Neuron (in vitro differentiated cells): ENCODE results near the gene CDHR1.
A peak's percentile ranks its signal among the peaks of the same experiment; 100 is the strongest.
"Not testable (repeated sequence)": the region's sequence is repeated elsewhere in the genome, so short reads cannot be mapped to it uniquely, and the experiment has no call there.

Experiments used
- H2AFZ ChIP-seq: one replicate; pipeline ENCODE4 v1.6.1; 2013; ENCODE audit warnings: low read depth, mild to moderate bottlenecking, inconsistent platforms, low read length, moderate library complexity
- H3K27me3 ChIP-seq: one replicate; pipeline ENCODE4 v1.6.1; 2013; ENCODE audit warnings: low read length; ENCODE audit not compliant: insufficient read depth
- H3K36me3 ChIP-seq: one replicate; pipeline ENCODE4 v1.6.1; 2013; ENCODE audit warnings: low read length; ENCODE audit not compliant: insufficient read depth
- H3K4me1 ChIP-seq: one replicate; pipeline ENCODE4 v1.6.1; 2013; ENCODE audit warnings: low read length; ENCODE audit not compliant: insufficient read depth
- H3K4me3 ChIP-seq: 2 replicates; pipeline ENCODE4 v1.5.1; 2013; ENCODE audit warnings: mild to moderate bottlenecking, low read length, moderate library complexity
- H3K9me3 ChIP-seq: one replicate; pipeline ENCODE4 v1.6.1; 2013; ENCODE audit warnings: low read length

The CDHR1 gene

DNA sequence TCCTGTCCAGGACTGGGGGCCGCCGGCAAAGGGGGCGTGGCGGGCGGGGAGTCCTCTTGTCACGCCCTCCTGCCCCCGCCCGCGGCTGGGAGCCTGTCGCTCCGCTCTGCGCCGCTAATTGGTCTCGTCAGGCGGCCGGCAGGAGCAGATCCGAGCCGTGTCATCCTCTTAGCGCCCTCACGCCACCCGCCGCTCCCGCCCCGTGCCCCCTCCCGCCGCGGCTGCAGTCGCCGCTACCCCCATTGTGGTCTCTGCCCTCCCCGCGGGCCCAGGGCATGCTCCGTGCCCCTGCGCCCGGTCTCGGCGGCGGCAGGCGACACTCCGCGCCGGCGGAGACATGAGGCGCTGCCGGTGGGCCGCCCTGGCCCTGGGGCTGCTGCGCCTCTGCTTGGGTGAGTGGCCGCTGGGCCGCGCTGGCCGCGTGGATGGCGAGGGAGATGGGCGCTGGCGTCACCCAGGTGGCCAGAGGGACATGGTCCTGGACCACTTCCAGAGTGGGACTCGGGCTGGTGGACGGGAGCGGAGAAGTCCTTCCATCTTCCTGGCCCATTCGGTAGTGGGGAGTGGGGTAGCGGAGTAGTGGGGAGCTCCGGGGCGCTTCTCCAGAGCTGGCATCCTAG is at the start of gene CDHR1:
Gene CDHR1, plus strand, starts transcription at position 114 of the 620 bp plus-strand sequence. Its CDS starts 224 bp downstream, at position 338.
- Histone ChIP-seq H2AFZ (peak within 1 kb of the TSS; percentile 69), H3K9me3 (no peaks in the 10 kb centered on the region), H3K4me1 (peaks cover 9% of the 10 kb centered on the region), H3K4me3 (peak within 1 kb of the TSS; percentile 30), H3K36me3 (no peaks in the 10 kb centered on the region), H3K27me3 (peaks cover 62% of the 10 kb centered on the region)

DNA sequence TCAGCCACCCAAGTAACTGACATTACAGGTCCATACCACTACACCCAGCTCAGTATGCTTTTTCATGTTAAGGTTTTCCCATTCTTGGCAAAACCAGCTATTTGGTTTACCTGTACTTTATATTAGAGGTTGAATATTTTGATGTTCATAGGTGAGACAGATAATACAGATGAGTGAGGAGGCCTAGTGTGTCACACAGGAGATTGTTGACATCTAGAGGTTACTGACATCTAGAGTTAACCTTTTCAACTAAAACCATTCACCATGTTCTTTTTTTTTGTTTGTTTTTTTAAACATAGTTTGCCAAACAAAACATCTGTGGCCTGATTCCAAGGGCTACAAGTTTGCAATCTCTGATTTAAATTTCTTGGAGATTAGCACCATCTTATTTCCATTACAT is 47.0 kb upstream of the CDHR1 start:
- no peaks in the 10 kb centered on the region for H3K4me1 ChIP-seq
- H3K36me3 ChIP-seq, result peaks cover 86% of the 10 kb centered on the region

DNA sequence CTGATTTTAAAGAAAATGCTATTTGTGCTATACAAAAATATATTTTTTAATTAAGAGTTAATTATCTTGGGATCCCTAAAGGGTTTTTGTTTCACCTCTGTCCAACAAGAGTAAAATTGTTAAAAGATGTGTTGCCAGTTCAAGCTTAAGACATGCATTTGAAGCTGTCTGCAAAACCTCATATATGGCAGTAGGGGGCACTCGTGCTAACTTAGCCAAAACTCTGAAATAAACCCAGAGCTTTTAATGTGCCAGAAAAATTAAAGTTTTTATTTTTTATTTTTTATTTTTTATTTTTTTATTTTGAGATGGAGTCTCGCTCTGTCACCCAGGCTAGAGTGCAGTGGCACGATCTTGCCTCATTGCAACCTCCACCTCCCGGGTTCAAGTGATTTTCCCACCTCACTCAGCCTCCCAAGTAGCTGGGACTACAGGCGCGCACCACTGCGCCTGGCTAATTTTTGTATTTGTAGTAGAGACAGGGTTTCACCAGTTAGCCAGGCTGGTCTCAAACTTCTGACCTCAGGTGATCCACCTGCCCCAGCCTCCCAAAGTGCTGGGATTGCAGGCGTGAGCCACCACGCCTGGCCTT is 46.2 kb upstream of the CDHR1 start:
- not testable (repeated sequence) for H3K4me3 ChIP-seq, H3K4me1 ChIP-seq, H3K9me3 ChIP-seq, H3K27me3 ChIP-seq, H2AFZ ChIP-seq
- peaks cover 86% of the 10 kb centered on the region for H3K36me3 ChIP-seq

More for the DNA sequence above, 47.0 kb upstream of the CDHR1 start:
- Histone ChIP-seq H3K4me3 (no peak overlapping the region), H3K9me3 (no peaks in the 10 kb centered on the region), H3K27me3 (no peaks in the 10 kb centered on the region), H2AFZ (no peak overlapping the region)

DNA sequence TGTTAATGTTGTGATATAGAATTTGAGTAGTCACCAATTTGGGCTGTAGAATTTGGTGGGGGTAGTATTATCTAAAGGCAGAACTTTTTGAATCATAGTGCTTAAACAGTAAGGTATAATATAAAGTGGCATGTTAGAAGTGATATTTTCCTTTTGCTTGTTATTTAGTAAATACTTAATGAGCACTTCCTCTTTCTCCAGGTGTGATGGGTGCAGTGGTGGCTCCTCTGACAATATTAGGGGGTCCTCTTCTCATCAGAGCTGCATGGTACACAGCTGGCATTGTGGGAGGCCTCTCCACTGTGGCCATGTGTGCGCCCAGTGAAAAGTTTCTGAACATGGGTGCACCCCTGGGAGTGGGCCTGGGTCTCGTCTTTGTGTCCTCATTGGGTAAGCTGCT is 44.5 kb upstream of the CDHR1 start:
- H3K9me3 ChIP-seq, result no peaks in the 10 kb centered on the region
- peaks cover 83% of the 10 kb centered on the region for H3K36me3 ChIP-seq
- no peaks in the 10 kb centered on the region for H3K4me1 ChIP-seq
- H3K4me3 ChIP-seq, result no peak overlapping the region
- no peak overlapping the region for H2AFZ ChIP-seq
- no peaks in the 10 kb centered on the region for H3K27me3 ChIP-seq

DNA sequence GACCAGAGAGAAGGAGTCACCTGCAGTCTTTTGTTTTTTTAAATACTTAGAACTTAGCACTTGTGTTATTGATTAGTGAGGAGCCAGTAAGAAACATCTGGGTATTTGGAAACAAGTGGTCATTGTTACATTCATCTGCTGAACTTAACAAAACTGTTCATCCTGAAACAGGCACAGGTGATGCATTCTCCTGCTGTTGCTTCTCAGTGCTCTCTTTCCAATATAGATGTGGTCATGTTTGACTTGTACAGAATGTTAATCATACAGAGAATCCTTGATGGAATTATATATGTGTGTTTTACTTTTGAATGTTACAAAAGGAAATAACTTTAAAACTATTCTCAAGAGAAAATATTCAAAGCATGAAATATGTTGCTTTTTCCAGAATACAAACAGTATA is 41.6 kb upstream of the CDHR1 start:
- Histone ChIP-seq H3K36me3 (peaks cover 63% of the 10 kb centered on the region), H2AFZ (no peak overlapping the region), H3K4me1 (no peaks in the 10 kb centered on the region), H3K27me3 (no peaks in the 10 kb centered on the region), H3K9me3 (no peaks in the 10 kb centered on the region), H3K4me3 (no peak overlapping the region)

DNA sequence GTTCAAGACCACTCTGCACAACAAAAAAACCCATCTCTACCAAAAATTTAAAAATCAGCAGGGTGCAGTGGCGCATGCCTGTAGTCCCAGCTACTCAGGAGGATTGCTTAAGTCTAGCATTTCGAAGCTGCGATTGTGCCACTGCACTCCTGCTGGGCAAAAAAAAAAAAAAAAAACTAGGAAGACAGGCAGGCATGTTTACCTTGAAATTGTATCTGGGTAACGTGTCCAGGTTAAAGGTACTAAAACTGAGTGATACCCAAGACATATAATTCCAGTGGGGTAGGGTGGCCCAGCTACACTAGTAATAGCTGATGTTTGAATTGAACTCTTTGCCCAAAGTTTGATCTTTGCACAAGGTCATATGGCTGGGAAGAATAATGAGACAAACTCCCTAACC is 38.8 kb upstream of the CDHR1 start:
- Histone ChIP-seq H3K9me3 (no peaks in the 10 kb centered on the region), H2AFZ (no peak overlapping the region)

DNA sequence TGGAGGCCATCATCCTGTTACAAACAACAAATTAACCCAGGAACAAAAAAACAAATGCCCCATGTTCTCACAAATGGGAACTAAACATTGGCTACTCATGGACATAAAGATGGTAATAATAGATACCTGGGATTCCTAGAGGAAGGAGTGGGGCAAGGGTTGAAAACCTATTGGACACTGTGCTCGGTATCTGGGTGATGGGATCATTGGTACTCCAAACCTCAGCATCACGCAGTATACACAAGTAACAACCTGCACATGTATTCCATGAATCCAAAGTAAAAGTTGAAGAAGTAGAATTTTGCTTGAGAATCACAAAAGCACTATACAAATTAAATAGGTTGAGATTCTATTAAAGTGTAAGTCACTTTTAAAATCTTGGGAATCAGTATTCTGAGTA is 38.3 kb upstream of the CDHR1 start:
- Histone ChIP-seq H3K36me3 (peaks cover 37% of the 10 kb centered on the region), H2AFZ (no peak overlapping the region), H3K4me3 (no peak overlapping the region), H3K4me1 (no peaks in the 10 kb centered on the region), H3K27me3 (no peaks in the 10 kb centered on the region), H3K9me3 (no peaks in the 10 kb centered on the region)

More for the DNA sequence above, 38.8 kb upstream of the CDHR1 start:
- Histone ChIP-seq H3K4me1 (no peaks in the 10 kb centered on the region), H3K4me3 (no peak overlapping the region), H3K27me3 (no peaks in the 10 kb centered on the region), H3K36me3 (peaks cover 42% of the 10 kb centered on the region)

DNA sequence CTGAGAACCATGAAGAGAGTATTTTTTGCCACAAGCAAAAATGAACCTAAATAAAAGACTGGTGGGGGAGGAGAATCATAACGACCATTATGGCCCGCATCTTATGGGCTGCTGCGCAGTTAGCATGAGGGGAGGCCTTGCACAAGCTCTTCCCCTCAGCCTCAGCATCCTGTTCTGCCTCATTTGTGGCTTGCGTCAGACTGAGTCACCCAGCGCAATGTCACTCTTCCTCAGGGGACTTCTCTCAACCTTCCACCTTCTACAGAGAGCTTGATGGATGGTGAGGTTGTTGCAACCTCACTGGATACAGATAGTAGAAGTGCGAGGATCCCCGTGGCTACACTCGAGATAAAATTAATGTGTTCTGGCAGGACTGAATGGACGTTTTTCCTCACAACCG is 37.6 kb upstream of the CDHR1 start:
- Histone ChIP-seq H3K36me3 (peaks cover 32% of the 10 kb centered on the region), H3K4me1 (no peaks in the 10 kb centered on the region), H3K27me3 (no peaks in the 10 kb centered on the region), H3K4me3 (no peak overlapping the region), H2AFZ (no peak overlapping the region), H3K9me3 (no peaks in the 10 kb centered on the region)

DNA sequence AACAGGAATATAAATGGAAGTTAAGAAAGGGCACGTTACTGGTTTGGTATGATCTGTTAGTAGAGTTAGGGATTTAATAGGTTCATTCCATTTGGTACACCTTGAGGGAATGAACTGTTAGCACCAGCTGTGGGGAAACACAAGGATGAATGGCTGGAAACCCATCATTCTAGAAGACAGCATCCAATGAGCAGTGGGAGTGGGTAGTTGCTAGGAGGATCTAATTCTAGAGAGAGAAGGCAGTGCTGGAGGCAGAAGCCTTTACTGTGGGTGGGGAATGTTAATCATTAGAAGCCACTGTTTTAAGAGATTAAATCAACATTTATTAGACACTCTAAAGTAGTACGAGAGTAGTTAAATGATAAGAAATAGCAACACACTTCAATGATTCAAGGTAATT is 36.3 kb upstream of the CDHR1 start:
- Histone ChIP-seq H3K27me3 (no peaks in the 10 kb centered on the region), H3K9me3 (no peaks in the 10 kb centered on the region), H3K4me1 (no peaks in the 10 kb centered on the region), H3K4me3 (no peak overlapping the region), H2AFZ (no peak overlapping the region), H3K36me3 (peaks cover 21% of the 10 kb centered on the region)

DNA sequence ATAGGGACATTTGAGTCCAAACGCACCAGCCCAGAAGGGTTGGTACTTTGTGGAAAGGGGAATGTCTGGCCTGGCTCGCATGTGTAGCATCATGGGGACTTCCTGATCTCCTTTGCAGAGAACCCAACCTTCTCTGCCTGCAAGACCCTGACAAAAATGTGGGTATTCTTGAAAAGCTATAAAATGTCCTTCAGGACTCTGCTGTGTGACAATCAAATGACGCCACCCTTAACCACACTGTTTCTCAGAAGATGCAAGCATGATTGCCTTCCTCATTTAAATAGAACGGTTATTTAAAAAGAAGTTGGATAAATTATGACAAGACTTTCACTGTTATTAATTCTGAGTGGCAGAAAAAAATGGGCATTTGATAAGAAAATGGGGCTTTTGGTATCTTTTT is 35.8 kb upstream of the CDHR1 start:
- Histone ChIP-seq H2AFZ (no peak overlapping the region), H3K9me3 (no peaks in the 10 kb centered on the region), H3K27me3 (no peaks in the 10 kb centered on the region), H3K4me1 (no peaks in the 10 kb centered on the region), H3K4me3 (no peak overlapping the region), H3K36me3 (peaks cover 16% of the 10 kb centered on the region)

DNA sequence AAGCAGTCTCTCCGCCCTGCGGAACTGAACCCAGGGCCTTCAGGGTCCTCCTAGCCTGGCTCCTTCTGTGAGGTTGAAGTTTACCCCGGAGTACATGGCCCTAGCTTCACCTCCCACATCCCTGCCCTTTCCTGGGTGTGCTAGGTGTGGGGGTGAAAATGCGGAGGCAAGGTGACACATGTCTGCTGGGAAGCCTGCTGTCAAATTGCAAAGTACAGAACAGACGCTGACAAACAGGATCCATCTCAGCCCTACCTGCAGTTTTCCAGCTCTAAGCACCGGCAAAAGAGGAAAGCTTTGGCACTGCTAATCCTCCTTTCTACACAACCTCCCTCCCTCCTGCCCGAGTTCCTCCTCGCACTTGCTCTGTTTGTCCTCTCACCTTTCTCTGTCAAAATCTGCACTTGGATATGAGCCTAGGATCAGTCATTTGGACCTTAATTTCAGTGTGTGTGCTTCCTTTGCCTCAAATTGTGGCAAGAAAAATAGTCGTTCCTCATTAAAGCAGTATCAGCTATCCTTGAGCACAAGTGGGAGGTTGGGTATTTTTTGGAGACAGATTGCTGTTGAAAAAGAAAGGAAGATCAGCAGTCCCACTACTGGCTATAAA is 35.2 kb upstream of the CDHR1 start:
- H2AFZ ChIP-seq, result no peak overlapping the region
- no peak overlapping the region for H3K4me3 ChIP-seq
- no peaks in the 10 kb centered on the region for H3K4me1 ChIP-seq
- no peaks in the 10 kb centered on the region for H3K9me3 ChIP-seq
- H3K27me3 ChIP-seq, result no peaks in the 10 kb centered on the region
- H3K36me3 ChIP-seq, result peaks cover 10% of the 10 kb centered on the region

DNA sequence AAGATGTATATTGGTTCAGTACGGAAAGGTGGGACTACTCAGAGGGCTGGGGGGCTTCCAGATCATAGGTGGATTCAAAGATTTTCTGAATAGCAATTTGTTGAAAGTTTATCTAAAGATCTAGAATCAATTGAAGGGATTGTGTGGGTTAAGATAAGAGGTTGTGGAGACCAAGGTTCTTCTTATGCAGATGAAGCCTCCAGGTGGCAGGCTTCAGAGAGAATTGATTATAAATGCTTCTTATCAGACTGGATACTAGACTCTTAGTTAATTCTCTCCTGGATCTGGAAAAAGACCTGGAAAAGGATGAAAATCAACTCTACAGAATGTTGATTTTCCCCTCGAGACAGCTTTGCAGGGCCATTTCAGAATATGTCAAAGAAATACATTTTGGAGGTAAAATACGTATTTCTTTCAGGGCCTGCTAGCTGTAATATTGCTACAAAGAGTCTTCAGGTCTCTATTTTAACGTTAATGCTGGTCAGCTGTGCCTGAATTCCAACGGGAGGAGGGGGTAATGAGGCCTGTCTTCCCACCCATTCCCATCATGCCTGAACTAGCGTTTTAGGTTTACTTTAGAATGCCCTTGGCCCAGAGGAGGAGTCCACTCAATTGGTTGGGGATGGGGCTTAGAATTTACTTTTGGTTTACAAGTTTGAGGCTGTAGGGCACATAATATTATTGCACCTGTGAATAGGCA is 33.5 kb upstream of the CDHR1 start:
- no peaks in the 10 kb centered on the region for H3K27me3 ChIP-seq
- H2AFZ ChIP-seq, result no peak overlapping the region
- H3K4me3 ChIP-seq, result no peak overlapping the region
- H3K36me3 ChIP-seq, result no peaks in the 10 kb centered on the region
- no peaks in the 10 kb centered on the region for H3K9me3 ChIP-seq
- H3K4me1 ChIP-seq, result no peaks in the 10 kb centered on the region

DNA sequence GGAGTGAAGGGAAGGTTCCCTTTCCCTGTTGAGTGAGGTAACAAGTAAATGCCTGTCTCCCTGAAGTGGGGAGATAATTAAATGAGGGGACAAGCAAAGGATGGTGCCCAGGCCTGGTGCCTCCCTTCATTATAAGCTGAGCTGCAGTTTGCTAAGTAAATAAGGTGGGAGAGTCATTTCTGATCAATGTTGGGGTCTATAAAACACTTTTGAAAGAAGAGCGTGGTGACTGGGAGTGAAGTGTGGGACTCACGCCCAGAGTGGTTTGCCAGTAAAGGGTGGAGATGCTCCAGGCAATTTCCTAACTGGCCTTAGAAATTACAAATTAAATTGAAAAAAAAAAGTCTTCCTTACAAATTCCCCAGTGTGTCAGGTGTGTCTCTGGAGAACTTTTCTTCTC is 30.3 kb upstream of the CDHR1 start:
- H3K27me3 ChIP-seq, result no peaks in the 10 kb centered on the region
- no peaks in the 10 kb centered on the region for H3K9me3 ChIP-seq
- no peak overlapping the region for H2AFZ ChIP-seq
- no peaks in the 10 kb centered on the region for H3K4me1 ChIP-seq
- no peak overlapping the region for H3K4me3 ChIP-seq
- H3K36me3 ChIP-seq, result no peaks in the 10 kb centered on the region
